Coronary artery (tissue), 2 donors: ENCODE measurements around the gene ENAH.

Experiments used
- DNase-seq: peaks from one replicate; pipeline ENCODE4 v3.0.0-alpha.2; 2017; ENCODE audit warnings: low spot score
- H3K27ac ChIP-seq, 2 donors: fragments of 200-600 bp; sonication (generic); one replicate each; pipeline ENCODE4 v1.5.1; 2016 to 2019
- H3K4me3 ChIP-seq: fragments of 200-600 bp; sonication (generic); 2 replicates; pipeline ENCODE4 v1.5.1; 2016; ENCODE audit warnings: mild to moderate bottlenecking, moderate library complexity
- TF ChIP-seq, protein P1 (sequence below): fragments of 200-600 bp; sonication (generic); IDR thresholded peaks from one replicate; pipeline ENCODE4 v1.5.1; 2019; ENCODE audit warnings: antibody characterized with exemption

The ENAH gene

DNA sequence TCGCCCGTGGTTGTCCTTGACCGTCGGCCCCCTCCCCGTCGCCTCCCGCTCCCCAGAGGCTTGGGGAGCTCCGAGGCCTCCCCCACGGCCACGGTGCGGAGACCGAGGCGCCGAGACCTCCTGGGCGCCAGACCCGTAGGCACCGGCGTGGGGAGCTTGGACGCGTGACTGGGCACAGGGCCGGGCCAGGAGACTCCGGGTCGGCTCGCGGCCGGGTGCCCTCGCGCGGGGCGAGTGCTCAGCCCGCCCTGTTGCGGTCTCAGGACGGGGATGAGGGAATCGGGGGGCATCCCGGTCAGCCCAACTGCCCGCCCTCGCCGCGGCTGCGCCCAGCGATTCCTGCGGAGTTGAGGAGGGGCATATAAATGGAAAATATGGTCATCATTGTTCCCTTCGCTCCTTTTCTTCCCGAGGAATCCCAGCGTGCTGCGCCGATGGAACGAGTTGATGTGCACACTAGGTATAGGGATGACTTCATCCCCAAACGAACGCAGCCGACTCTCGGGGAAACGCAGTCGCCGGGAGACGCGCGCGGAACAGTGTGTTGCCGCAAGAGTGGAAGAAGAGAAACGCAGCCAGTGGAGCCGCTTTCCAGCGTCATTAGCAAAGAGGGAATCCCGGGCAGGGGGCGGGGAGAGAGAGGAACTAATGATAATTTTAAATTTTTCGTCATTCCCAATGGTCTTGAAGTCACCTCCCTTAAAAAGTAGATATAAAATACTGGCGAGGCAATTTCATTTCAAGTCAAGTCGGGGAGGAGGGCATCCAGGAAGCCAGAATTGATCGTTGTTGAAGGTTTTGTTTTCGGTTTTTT is 747 bp upstream of the ENAH start:
- TF ChIP-seq, protein P1, sequence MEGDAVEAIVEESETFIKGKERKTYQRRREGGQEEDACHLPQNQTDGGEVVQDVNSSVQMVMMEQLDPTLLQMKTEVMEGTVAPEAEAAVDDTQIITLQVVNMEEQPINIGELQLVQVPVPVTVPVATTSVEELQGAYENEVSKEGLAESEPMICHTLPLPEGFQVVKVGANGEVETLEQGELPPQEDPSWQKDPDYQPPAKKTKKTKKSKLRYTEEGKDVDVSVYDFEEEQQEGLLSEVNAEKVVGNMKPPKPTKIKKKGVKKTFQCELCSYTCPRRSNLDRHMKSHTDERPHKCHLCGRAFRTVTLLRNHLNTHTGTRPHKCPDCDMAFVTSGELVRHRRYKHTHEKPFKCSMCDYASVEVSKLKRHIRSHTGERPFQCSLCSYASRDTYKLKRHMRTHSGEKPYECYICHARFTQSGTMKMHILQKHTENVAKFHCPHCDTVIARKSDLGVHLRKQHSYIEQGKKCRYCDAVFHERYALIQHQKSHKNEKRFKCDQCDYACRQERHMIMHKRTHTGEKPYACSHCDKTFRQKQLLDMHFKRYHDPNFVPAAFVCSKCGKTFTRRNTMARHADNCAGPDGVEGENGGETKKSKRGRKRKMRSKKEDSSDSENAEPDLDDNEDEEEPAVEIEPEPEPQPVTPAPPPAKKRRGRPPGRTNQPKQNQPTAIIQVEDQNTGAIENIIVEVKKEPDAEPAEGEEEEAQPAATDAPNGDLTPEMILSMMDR = no peak
- peak overlapping the region; percentile 95 to 100 for H3K27ac ChIP-seq
- H3K4me3 ChIP-seq = peak overlapping the region; percentile 95
- peak; percentile 92 for DNase-seq

DNA sequence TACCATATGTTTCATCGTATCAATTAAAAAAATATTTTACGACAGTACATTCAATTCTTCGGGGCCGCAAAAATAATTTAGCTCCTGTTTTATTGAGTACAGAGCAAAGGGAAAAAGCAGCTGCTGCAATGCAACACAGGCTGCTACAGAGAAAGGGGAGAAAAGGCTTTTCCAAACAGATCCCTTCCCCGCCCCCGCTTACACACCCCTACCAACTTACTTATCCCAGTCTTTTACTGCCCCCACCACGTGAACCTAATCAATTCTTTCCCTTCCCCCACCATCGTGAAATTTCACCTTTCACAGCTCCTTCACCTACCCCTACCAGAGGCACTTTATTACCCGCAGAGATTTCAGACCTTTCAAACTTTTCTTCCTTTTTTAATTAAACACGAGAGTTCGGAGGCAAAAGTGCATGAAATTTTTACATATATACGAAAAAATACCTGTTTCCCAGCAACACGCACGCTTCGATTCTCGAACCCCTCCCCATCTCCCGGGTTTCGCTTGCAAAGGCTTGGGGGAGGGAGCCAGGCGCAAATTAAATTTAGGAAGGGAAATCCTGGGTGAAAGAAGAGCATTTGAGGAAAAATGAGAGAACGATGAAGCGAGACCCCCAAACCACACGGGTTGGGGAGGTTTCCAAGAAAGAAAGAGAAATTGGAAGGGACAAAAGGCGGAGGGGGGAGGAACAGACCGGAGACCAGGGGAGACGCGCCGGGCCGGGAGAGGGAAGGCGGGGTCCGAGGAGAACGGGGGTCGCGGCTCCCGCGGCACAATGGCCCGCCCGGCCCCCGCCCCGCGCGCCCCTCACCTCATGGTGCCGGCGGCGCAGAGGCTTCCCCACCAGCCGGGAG is 823 bp downstream of the ENAH start:
- TF ChIP-seq, protein P1 = no peak
- H3K4me3 ChIP-seq = peak overlapping the region; percentile 95
- H3K27ac ChIP-seq = peak overlapping the region; percentile 95 to 100
- peak; percentile 75 for DNase-seq

DNA sequence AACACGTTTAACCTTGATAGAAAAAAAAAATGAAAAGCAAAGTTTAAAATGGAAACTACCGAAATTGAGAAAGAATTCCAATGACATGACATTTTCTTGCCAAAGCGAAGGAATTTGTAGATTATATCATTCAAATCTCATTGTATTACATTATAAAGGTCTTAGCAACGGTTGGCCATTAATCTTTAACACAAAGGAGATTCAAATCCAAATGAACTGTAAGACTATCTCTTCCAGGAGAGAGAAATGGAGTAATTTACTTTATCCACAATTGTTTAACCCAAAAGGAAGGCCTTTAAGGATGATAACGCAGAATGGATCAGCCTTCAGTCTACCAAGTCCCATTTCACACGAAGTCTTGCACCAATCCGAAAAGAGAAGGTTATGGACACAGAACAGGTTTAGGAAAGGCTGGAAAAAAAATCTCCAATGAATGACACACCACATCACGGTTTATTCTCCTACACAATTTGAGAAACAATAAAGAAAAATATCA is 1.5 kb downstream of the ENAH start:
- H3K27ac ChIP-seq = peak overlapping the region; percentile 95 to 100
- DNase-seq = no peak
- peak overlapping the region; percentile 95 for H3K4me3 ChIP-seq
- TF ChIP-seq, protein P1 = no peak

DNA sequence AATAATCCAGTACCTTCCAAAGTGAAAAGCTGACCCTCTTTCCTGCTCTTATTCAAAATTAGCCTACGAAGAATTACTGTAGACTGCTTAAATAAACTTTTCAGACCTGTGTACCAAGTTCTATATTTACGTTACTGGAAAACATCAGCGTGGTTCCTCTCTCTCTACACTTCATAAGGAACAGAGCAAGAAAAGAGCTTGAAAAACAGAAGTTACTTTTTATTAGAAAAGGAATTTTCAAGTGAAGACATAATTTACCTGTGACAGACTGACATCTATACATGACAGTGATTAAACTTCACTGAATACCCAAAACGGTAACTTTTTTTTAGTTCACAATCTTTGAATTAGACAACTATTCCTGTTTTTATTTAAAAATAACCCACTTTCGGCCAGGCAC is 2.7 kb downstream of the ENAH start:
- H3K27ac ChIP-seq = peak overlapping the region; percentile 74 to 95
- peak overlapping the region; percentile 95 for H3K4me3 ChIP-seq
- no peak for DNase-seq
- TF ChIP-seq, protein P1 = no peak

DNA sequence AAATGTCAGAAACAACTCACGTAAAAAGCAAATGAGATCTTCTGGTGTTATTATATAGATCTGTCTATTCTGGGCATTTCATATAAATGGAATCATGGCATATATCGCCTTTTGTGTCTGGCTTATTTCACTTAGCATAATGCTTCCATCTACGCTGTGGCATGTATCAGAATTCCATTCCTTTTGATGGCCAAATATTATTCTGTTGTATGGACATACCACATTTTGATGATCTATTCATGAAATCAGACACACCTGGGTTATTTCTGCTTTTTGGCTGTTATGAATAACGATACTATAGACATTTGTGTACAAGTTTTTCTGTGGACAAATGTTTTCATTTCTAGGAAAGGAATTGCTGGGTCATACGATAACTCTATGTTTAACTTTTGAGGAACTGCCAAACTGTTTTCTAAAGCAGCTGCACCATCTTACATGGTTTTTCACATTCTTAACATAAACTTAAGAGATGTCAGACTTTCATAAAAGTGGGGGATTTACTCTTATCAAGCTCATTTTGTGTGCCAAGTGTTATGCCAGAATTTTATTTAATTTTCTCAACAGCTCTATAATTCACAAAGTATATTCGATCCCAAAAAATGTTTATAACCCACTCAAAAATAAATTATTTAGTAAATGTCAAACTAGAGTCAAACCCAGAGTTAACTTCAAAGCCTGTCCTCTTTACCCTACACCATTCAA is 7.6 kb downstream of the ENAH start:
- H3K27ac ChIP-seq = no peak overlapping the region
- TF ChIP-seq, protein P1 = no peak
- H3K4me3 ChIP-seq = no peak overlapping the region
- no peak for DNase-seq

DNA sequence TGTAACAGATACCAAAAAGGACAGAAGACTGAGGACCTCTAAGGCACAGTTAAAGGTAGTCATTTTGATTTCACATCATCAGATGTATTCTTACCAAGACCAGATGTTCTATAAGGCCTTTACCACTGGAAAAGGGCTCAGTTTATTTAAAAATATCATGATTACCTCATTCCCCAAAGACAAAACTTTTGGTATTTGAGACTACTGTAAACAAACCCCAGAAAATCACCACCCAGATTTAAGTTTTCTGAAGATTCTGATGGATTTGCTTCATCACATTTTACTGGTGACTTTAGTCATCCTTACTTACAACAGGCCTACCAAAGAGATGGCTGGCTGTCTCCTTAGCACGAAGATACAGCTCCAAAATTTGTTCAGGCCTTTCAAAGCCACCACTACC is 8.3 kb downstream of the ENAH start:
- Histone ChIP-seq H3K27ac (no peak overlapping the region), H3K4me3 (no peak overlapping the region)
- no peak for DNase-seq
- TF ChIP-seq, protein P1 = no peak
